Osteocyte (in vitro differentiated cells): ENCODE results near the gene SMAD3. TPM values are rescaled to one million over a fixed set of nuclear protein-coding genes. Genes with fewer than 3 reads are reported as not detected.

ENCODE experiments used
- DNase-seq: peaks from one replicate; pipeline ENCODE4 v3.0.0; 2021; ENCODE audit warnings: mixed read lengths; ENCODE audit not compliant: unreplicated experiment; ENCODE audit errors: extremely low spot score
- H3K27ac Mint-ChIP-seq: one replicate; pipeline ENCODE4 v1.8.0; 2021; ENCODE audit warnings: mild to moderate bottlenecking, mixed read lengths; ENCODE audit not compliant: unreplicated experiment
- H3K27me3 Mint-ChIP-seq: one replicate; pipeline ENCODE4 v1.8.0; 2021; ENCODE audit warnings: mixed read lengths; ENCODE audit not compliant: unreplicated experiment
- H3K36me3 Mint-ChIP-seq: one replicate; pipeline ENCODE4 v1.8.0; 2021; ENCODE audit warnings: mixed read lengths; ENCODE audit not compliant: unreplicated experiment
- H3K4me1 Mint-ChIP-seq: one replicate; pipeline ENCODE4 v1.8.0; 2021; ENCODE audit warnings: mixed read lengths; ENCODE audit not compliant: unreplicated experiment
- H3K4me3 Mint-ChIP-seq: one replicate; pipeline ENCODE4 v1.8.0; 2021; ENCODE audit warnings: mild to moderate bottlenecking, moderate library complexity, mixed read lengths; ENCODE audit not compliant: unreplicated experiment
- H3K9me3 Mint-ChIP-seq: one replicate; pipeline ENCODE4 v1.8.0; 2021; ENCODE audit warnings: mixed read lengths; ENCODE audit not compliant: unreplicated experiment
- CTCF ChIP-seq: fragments of 200-600 bp; sonication (generic); IDR thresholded peaks from 2 replicates; pipeline ENCODE4 v1.5.0; 2021; ENCODE audit warnings: antibody characterized with exemption, mild to moderate bottlenecking, moderate library complexity
- total RNA-seq: library from RNA; stranded (reverse); gene quantifications from 2 replicates; pipeline ENCODE4 v1.2.1, GENCODE V29; 2021

Gene SMAD3
- total RNA-seq, 1 donor from 2014 or later = 39.7 TPM

DNA sequence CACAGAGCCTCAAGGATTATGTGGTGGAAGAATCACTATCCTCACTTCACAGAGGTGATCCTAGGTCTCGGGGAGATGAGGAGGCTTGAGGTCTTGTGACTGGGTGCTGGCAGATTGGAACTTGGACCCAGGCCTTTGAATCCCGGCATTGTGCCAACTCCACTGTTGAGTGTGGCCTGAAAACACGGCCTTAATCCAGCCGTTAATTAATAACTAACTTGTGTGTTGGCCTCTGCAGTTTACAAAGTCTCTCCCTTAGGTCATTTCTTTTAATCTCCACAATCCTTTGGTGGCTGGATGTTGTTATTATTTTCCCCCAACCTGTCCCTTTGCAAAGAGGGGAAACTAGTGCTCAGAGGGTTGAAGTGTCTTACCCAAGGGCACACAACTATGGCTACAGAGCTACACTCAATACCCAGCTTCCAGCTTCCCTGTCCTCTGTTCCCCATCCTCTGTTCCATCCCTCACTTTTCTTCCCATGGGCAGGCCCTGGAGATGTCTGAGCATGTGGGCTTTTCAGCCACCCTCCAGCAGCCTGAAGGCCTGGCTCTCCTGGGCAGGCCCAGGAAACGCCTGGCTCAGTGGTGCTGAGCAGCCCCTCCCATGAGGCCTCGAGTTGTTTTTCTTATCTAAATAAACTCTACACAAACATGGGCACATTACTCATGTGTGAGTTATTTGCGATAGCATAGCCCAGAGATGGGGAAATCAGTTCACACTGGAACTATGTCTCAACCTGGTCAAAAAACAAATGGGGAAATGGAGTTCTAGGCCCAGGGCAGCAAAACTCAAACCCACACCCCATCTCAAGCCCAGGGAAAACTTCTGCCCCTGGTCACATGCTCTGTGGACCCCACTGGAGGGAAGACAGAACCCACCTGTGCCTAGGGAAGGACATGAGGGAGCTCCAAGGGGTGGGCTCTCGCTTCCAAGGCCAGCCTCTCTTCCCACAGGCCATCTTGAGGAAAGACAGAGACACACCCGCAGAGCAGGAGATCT is 16.8 kb upstream of the SMAD3 start:
- Mint-ChIP-seq H3K4me1 (peaks cover 49% of the 10 kb centered on the region), H3K27ac (peak overlapping the region; percentile 94), H3K4me3 (no peak overlapping the region), H3K27me3 (no peaks in the 10 kb centered on the region), H3K36me3 (no peaks in the 10 kb centered on the region), H3K9me3 (no peaks in the 10 kb centered on the region)
- TF ChIP-seq CTCF = no peak
- no peak for DNase-seq

- peak overlapping the region; percentile 94 for H3K27ac Mint-ChIP-seq
- no peak for DNase-seq
Observed at GRCh38 chr15:67049351-67050044, 15.9 kb upstream of the SMAD3 start.

DNA sequence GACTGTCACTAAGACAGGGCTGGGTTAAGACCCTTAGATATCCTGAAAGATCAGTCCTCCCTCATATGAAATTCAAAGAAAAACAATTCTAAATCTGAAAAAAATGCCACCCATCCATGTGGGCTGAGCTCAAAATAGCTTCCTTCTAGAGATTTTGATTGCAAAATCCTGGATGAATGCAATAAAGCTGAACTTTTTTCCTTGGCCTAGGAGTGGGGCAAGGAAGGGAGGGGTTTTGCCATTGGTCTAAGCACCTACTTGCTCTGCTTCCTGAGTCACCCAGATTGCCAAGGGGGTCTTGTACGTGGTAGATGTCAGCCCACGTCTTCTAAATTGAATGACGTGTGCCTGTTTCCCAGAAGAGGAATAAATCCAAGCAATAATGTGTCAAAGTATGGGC is 15.3 kb upstream of the SMAD3 start:
- H3K9me3 Mint-ChIP-seq = no peaks in the 10 kb centered on the region
- peak overlapping the region; percentile 94 for H3K27ac Mint-ChIP-seq
- no peak overlapping the region for H3K4me3 Mint-ChIP-seq
- H3K27me3 Mint-ChIP-seq = no peaks in the 10 kb centered on the region
- no peaks in the 10 kb centered on the region for H3K36me3 Mint-ChIP-seq
- H3K4me1 Mint-ChIP-seq = peaks cover 37% of the 10 kb centered on the region
- no peak for TF ChIP-seq CTCF
- no peak for DNase-seq

More at GRCh38 chr15:67049351-67050044, 15.9 kb upstream of the SMAD3 start:
- H3K4me1 Mint-ChIP-seq = peaks cover 40% of the 10 kb centered on the region
- no peaks in the 10 kb centered on the region for H3K36me3 Mint-ChIP-seq
- peak; percentile 7 for TF ChIP-seq CTCF
- no peaks in the 10 kb centered on the region for H3K27me3 Mint-ChIP-seq
- no peak overlapping the region for H3K4me3 Mint-ChIP-seq
- no peaks in the 10 kb centered on the region for H3K9me3 Mint-ChIP-seq

- TF ChIP-seq CTCF = no peak
- DNase-seq = no peak
- no peak overlapping the region for H3K4me3 Mint-ChIP-seq
- no peaks in the 10 kb centered on the region for H3K36me3 Mint-ChIP-seq
- peaks cover 37% of the 10 kb centered on the region for H3K4me1 Mint-ChIP-seq
- H3K27ac Mint-ChIP-seq = peak overlapping the region; percentile 94
- H3K27me3 Mint-ChIP-seq = no peaks in the 10 kb centered on the region
- no peaks in the 10 kb centered on the region for H3K9me3 Mint-ChIP-seq
Observed at GRCh38 chr15:67050522-67051087, 14.8 kb upstream of the SMAD3 start.
